ENCODE results near the gene GEN1.
A peak's percentile ranks its signal among the peaks of the same experiment; 100 is the strongest.

The GEN1 gene

GRCh38 chr2:17748745-17749144, 5.2 kb upstream of the GEN1 start:
- Histone ChIP-seq H4K20me1 (ENCODE audit: insufficient read depth, low read length) (no peaks in the 10 kb centered on the region), H3K4me2 (ENCODE audit: low read depth, low read length) (no peak overlapping the region), H3K9me3 (replicated peaks; ENCODE audit: insufficient read depth, low read length) (no peaks in the 10 kb centered on the region), H3K79me2 (ENCODE audit: low read length) (peaks cover 44% of the 10 kb centered on the region), H3F3A (ENCODE audit: insufficient read depth, low read length) (peaks cover 18% of the 10 kb centered on the region), H3K27ac (ENCODE audit: low read length) (no peak overlapping the region), H3K27me3 (replicated peaks; ENCODE audit: insufficient read depth, low read length) (no peaks in the 10 kb centered on the region), H3K9ac (ENCODE audit: low read length) (no peak overlapping the region), H3K9me2 (replicated peaks; ENCODE audit: insufficient read depth, low read length) (no peaks in the 10 kb centered on the region), H3K4me1 (ENCODE audit: low read length) (peaks cover 16% of the 10 kb centered on the region), H3K36me3 (replicated peaks; ENCODE audit: insufficient read depth, low read length) (no peaks in the 10 kb centered on the region), H2AFZ (ENCODE audit: low read length) (no peak overlapping the region), H3K4me3 (ENCODE audit: low read length) (no peak overlapping the region)
- TF ChIP-seq EZH2 (optimal IDR thresholded peaks at IDR 0.05; ENCODE audit: low read depth, low read length), result no peak
- no peak for TF ChIP-seq CTCF (IDR thresholded peaks at IDR 0.05; ENCODE audit: low read length)
- no peak for TF ChIP-seq EZH2phosphoT487 (IDR thresholded peaks at IDR 0.05; ENCODE audit: low read length)
- DNase-seq, result no peak

DNA sequence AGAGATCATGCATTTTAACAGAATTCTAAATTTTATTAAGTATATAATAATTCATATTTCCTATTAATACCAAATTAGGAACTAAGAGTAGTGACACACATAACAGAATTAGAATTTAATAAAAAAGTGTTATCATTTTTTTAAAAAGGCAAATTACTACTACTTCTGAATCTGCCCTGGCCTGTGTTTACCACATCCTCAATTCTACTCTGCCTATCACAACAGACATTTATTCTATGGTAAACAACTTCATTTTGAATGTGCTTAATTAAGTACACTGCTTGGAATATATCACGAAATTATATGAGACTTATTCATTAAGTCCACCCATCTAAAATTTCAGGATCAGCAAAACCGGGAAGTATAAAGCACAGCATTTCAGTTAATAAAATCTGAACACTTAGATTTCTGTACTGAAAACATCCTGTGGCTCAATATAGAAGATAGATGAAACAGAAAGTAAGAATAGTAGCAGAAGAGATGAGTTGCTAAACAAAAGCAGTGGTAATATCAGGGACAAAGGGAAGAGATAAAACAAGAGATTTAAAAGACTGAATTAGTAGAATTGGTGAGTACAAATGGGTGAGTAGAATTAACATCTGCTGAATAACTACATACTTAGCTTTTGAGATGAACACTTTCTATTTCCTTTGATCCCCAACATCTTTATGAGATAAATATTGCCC, 4.0 kb upstream of the GEN1 start:
- Histone ChIP-seq H3K4me1 (ENCODE audit: low read length) (peaks cover 16% of the 10 kb centered on the region), H3K4me2 (ENCODE audit: low read depth, low read length) (peak overlapping the region; percentile 65)

GRCh38 chr2:17752246-17752645, 1.7 kb upstream of the GEN1 start:
- H3K4me3 ChIP-seq (ENCODE audit: low read length), result peak overlapping the region; percentile 94
- H3F3A ChIP-seq (ENCODE audit: insufficient read depth, low read length), result peaks cover 22% of the 10 kb centered on the region
- no peaks in the 10 kb centered on the region for H3K9me3 ChIP-seq (replicated peaks; ENCODE audit: insufficient read depth, low read length)
- H3K9me2 ChIP-seq (replicated peaks; ENCODE audit: insufficient read depth, low read length), result no peaks in the 10 kb centered on the region
- H3K9ac ChIP-seq (ENCODE audit: low read length), result peak overlapping the region; percentile 89; the same call in 1 of the 2 replicates
- H4K20me1 ChIP-seq (ENCODE audit: insufficient read depth, low read length), result no peaks in the 10 kb centered on the region
- no peak for TF ChIP-seq EZH2 (optimal IDR thresholded peaks at IDR 0.05; ENCODE audit: low read depth, low read length)
- TF ChIP-seq CTCF (IDR thresholded peaks at IDR 0.05; ENCODE audit: low read length), result no peak
- no peak for TF ChIP-seq EZH2phosphoT487 (IDR thresholded peaks at IDR 0.05; ENCODE audit: low read length)
- peak; percentile 26 for DNase-seq
- H3K4me2 ChIP-seq (ENCODE audit: low read depth, low read length), result peak overlapping the region; percentile 77
- peak overlapping the region; percentile 95; the same call in 1 of the 2 replicates for H3K27ac ChIP-seq (ENCODE audit: low read length)
- no peaks in the 10 kb centered on the region for H3K27me3 ChIP-seq (replicated peaks; ENCODE audit: insufficient read depth, low read length)
- no peak overlapping the region for H2AFZ ChIP-seq (ENCODE audit: low read length)
- peaks cover 76% of the 10 kb centered on the region for H3K79me2 ChIP-seq (ENCODE audit: low read length)
- peaks cover 28% of the 10 kb centered on the region for H3K4me1 ChIP-seq (ENCODE audit: low read length)
- H3K36me3 ChIP-seq (replicated peaks; ENCODE audit: insufficient read depth, low read length), result no peaks in the 10 kb centered on the region

More for the DNA sequence above, 4.0 kb upstream of the GEN1 start:
- Histone ChIP-seq H3K4me3 (ENCODE audit: low read length) (peak overlapping the region; percentile 20; the same call in 1 of the 2 replicates), H3K9ac (ENCODE audit: low read length) (no peak overlapping the region), H3K36me3 (replicated peaks; ENCODE audit: insufficient read depth, low read length) (no peaks in the 10 kb centered on the region), H3K9me3 (replicated peaks; ENCODE audit: insufficient read depth, low read length) (no peaks in the 10 kb centered on the region), H3K79me2 (ENCODE audit: low read length) (peaks cover 53% of the 10 kb centered on the region), H3F3A (ENCODE audit: insufficient read depth, low read length) (peaks cover 22% of the 10 kb centered on the region), H3K27ac (ENCODE audit: low read length) (peak overlapping the region; percentile 24; the same call in 1 of the 2 replicates), H4K20me1 (ENCODE audit: insufficient read depth, low read length) (no peaks in the 10 kb centered on the region), H2AFZ (ENCODE audit: low read length) (no peak overlapping the region), H3K9me2 (replicated peaks; ENCODE audit: insufficient read depth, low read length) (no peaks in the 10 kb centered on the region), H3K27me3 (replicated peaks; ENCODE audit: insufficient read depth, low read length) (no peaks in the 10 kb centered on the region)
- peak; percentile 38 for DNase-seq
- TF ChIP-seq CTCF (IDR thresholded peaks at IDR 0.05; ENCODE audit: low read length) (no peak), EZH2 (optimal IDR thresholded peaks at IDR 0.05; ENCODE audit: low read depth, low read length) (no peak), EZH2phosphoT487 (IDR thresholded peaks at IDR 0.05; ENCODE audit: low read length) (no peak)

All from MM.1S (cell line).